Measurements from ENCODE around the gene GREB1L.

- TF ChIP-seq, protein P1, sequence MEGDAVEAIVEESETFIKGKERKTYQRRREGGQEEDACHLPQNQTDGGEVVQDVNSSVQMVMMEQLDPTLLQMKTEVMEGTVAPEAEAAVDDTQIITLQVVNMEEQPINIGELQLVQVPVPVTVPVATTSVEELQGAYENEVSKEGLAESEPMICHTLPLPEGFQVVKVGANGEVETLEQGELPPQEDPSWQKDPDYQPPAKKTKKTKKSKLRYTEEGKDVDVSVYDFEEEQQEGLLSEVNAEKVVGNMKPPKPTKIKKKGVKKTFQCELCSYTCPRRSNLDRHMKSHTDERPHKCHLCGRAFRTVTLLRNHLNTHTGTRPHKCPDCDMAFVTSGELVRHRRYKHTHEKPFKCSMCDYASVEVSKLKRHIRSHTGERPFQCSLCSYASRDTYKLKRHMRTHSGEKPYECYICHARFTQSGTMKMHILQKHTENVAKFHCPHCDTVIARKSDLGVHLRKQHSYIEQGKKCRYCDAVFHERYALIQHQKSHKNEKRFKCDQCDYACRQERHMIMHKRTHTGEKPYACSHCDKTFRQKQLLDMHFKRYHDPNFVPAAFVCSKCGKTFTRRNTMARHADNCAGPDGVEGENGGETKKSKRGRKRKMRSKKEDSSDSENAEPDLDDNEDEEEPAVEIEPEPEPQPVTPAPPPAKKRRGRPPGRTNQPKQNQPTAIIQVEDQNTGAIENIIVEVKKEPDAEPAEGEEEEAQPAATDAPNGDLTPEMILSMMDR (IDR thresholded peaks at IDR 0.05): no peak
- no peak for TF ChIP-seq POLR2AphosphoS5 (IDR thresholded peaks at IDR 0.05; ENCODE audit: insufficient read depth in 1 of 2, low read depth in 1 of 2)
Observed at GRCh38 chr18:21383031-21383430, 141.0 kb downstream of the GREB1L start.

All from vagina (tissue), 2 donors.